C4-2B (cell line): Measurements from ENCODE around the gene PLS3.

ENCODE experiments used
- ZFX ChIP-seq: fragments of 450-650 bp; IDR thresholded peaks from 2 replicates; pipeline ENCODE4 v1.6.1; 2017
- TF ChIP-seq, protein P1 (sequence below): fragments of 450-650 bp; conservative IDR thresholded peaks from 2 replicates; pipeline ENCODE4 v1.5.1; 2017; ENCODE audit warnings: mild to moderate bottlenecking

DNA sequence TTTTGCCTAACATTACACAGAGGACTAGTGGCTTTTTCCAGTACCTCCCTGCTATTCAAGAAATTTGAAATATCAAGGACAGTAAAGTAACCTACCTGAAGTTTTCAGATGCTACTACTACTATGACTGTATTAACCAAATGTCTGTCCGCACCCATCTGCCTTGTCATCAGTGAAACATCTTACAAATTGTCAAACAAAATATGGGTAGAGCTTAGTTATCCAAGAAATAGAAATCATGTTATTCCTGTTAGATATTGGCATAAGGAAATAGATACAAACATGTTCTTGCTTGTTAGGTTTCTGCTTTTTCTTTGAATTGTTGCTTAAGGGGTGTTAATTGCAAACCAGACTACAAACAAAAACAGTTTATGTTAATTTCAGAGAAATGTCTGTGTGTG lies 63.9 kb downstream of the PLS3 start:
- TF ChIP-seq, protein P1, sequence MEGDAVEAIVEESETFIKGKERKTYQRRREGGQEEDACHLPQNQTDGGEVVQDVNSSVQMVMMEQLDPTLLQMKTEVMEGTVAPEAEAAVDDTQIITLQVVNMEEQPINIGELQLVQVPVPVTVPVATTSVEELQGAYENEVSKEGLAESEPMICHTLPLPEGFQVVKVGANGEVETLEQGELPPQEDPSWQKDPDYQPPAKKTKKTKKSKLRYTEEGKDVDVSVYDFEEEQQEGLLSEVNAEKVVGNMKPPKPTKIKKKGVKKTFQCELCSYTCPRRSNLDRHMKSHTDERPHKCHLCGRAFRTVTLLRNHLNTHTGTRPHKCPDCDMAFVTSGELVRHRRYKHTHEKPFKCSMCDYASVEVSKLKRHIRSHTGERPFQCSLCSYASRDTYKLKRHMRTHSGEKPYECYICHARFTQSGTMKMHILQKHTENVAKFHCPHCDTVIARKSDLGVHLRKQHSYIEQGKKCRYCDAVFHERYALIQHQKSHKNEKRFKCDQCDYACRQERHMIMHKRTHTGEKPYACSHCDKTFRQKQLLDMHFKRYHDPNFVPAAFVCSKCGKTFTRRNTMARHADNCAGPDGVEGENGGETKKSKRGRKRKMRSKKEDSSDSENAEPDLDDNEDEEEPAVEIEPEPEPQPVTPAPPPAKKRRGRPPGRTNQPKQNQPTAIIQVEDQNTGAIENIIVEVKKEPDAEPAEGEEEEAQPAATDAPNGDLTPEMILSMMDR, result no peak
- TF ChIP-seq ZFX, result no peak
